ENCODE data around the gene ACSL3.
"Not testable (repeated sequence)": the region's sequence is repeated elsewhere in the genome, so short reads cannot be mapped to it uniquely, and the experiment has no call there.

The ACSL3 gene

DNA sequence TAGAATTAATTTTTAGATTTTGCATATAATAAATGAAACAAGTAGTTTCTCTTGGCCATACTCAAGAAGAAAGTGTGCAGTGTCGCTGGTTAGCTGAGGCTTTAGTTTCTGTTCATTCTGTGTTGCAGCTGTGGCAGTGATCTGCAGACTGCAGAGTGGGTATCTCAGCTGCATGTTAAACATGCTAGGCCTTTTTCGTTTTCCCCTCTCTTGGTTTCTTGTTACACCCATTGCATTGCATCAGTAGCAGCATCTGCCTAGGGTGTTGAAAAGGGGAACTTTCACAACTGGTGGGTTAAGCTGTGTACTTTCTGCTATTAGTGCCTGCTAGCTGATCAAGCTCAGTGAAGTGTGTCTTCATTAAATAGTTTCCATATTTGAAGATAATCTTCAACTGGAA is 51.3 kb downstream of the ACSL3 start:
- DNase-seq (ENCODE audit: low read depth in 2 of 2) = no peak

DNA sequence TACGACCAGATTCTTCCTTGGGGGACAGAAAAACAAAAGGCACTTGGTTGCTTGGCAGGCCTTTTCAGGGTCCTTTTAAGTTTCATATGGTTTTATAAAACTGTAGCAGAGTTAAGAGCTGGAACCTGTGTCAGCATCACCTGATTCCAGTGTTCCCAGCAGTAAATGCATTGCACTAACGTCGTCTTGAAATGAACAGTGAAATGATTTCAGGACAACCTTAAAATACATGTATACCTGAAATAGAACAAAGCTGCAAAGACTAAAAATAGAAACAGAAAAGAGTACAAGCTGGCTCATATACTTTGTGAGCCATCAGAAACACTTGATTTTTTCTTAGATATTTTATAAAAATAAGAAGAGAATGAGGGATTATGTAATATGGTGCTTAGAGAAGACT is 51.9 kb downstream of the ACSL3 start:
- DNase-seq (ENCODE audit: low read depth in 2 of 2) = no peak

DNA sequence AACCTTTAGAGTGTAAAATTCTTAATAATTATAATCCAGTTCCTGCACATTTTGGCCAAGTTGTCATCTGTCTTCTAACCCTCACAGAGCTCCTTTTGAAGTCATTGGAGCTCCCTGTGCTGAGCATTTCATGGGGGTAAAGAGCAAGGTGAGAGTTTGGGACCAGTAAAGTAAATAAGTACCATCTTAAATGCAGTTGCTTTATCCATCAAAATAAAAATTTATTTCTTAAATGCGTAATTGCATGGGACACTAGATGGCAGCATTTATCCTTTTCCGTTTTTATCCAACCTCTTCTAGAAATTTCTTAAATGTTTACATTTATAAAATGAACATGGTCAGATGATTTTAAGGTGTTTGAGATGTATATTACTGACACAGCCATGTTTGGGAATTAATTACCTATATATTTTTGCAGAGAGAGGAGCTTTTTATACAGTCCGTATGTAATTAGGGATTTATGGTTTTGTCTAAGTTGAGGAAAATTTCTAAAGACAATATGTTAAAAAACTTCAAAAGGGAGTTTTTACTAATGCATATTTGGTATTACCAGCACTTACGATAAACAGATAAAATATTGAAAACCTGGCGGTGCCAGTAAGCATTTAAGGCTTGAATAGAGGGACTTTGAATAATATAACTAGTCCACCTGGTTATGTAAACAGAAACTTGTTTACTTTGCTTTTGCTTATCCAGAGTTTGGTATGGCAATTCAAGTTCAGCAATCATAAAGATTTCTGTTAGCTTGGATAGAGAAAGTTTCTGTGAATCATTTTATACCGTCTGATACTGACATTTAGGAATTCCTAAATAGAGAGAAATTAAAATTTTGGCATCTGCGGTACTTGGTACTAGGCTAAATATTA is 54.5 kb downstream of the ACSL3 start:
- DNase-seq (ENCODE audit: low read depth in 2 of 2) = no peak

DNA sequence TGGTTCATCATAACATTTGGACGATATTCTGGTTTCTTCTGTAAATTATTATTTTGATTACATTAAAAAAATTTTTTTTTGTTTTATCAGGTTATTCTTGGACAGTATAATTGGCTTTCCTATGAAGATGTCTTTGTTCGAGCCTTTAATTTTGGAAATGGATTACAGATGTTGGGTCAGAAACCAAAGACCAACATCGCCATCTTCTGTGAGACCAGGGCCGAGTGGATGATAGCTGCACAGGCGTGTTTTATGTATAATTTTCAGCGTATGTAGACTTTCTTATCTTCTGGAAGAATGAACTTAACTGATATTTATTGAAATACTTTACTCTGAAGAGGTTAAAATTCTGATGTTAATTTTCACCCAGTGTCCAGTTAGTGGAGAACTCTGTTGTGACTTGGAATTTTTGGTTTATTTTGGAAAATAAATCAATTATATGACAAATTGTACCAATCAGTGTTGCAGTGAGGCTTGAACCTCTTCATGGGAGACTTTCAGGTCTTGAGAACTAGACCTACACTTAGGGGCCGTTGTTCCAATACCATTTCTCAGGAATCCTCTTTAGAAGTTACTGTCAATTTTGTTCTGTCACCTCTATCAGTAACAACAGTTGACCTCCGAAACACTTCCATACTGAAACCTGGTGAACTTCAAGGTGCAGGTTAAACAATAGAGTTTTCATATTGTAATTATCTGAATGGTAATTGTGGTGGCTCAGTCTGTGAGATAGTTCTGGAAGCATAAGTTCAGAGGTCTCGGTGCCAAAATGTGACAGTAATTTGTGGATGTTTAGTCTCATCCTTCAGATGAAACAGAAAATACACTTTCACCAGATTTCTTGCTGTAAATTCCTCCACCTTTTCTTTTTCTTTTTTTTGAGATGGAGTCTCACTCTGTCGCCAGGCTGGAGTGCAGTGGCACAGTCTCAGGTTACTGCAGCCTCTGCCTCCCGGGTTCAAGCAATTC is 55.7 kb downstream of the ACSL3 start:
- no peak for DNase-seq (ENCODE audit: low read depth in 2 of 2)

DNA sequence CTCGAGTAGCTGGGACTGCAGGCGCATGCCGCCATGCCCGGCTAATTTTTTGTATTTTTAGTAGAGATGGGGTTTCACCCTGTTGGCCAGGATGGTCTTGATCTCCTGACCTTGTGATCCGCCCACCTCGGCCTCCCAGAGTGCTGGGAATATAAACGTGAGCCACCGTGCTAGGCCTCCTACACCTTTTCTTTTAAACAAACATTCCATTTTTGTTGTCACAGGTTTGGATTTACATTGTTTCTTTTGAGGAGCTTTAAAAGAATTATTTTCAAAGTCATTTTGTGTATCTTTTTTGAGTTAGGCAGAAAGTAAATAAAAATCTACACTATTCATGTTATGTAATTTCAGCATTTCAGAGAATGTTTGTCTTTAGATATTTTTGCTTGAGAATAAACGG is 56.4 kb downstream of the ACSL3 start:
- DNase-seq (ENCODE audit: low read depth in 2 of 2) = not testable (repeated sequence)

DNA sequence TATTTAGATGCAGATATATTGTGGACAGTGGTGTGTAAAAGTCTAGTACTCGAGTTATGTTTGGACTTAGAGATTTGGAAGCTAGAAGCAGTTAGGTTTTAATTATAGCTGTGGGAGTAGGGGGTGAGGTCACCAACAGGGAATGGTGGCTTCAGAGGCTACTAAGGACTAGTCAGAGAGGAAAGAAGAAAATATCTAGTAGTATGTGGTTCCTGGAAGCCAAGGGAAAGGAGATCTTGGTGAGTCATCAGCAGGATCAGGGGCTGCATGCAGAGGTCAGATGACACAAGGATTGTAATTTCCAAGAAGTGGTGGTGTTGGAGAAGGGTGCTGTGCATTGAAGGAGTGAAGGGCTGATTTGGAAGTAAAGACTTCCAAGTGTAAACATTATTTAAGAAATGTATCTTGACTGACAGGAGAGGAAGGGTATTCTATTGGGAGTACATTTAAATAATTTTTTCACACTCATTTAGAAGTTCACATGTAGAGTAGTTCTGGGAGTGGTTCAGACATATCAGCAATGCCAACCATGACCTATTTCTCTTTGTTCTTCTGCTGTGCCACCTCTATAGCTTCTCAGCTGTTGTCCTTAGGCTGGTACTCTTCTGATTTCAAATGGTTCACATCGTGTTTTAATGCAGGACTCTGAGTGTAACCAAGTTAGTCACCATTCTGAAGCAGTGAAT is 59.1 kb downstream of the ACSL3 start:
- no peak for DNase-seq (ENCODE audit: low read depth in 2 of 2)

DNA sequence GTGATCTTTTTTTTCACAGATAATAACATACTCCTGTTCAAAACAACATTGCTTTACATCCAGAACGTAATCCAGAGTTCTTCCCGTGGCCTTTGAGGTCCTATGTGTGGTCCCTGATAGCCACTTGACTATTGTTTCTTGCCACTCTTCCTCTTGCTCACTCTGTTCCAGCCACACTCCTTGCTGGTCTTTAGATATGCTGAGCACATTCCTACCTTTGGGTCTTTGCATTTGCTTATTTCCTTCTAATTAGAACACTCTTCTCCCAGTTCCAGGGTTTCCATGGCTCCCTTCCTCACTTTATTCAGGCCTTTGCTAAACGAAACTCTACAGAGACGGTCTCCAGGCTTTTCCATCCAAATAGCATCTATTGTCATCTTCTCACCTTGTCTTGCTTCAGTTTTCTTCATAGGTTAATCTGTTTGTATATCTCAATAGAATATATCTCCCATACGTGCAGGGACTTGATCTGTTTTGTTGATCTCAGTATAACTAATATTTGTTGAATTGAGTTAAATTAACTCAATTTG is 59.9 kb downstream of the ACSL3 start:
- no peak for DNase-seq (ENCODE audit: low read depth in 2 of 2)

DNA sequence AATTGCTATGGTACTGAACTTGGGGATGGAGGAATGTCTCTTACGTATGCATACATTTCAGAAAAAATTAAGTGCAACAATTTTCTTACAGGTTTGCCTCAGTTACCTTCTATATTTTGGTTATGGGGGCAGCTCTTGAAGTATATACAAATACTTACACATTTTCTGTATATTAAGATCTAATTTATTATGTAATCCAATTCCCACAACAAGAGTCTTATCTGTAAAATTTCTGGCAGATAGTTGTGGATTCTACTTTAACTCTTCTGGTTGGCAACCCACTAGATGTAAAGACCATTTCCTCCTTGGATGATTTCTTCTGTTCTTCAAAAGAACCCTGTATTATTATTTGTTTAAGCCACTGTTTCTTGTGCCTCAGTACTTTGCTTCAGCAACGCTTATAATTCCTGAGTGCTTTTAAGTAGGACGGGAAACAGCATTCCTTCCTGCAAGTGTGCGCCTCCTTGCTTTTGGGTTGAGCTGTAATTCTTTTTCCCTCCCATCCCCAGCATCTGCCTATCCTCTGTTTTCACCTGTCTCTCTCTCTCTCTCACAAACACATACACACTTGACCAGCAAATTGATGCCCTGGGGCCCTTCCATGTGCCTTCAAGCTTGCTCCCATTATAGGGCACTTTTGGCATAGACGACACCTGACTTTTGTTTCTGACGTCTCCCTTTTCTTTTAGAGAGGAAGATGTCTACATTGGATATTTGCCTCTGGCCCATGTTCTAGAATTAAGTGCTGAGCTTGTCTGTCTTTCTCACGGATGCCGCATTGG is 61.4 kb downstream of the ACSL3 start:
- DNase-seq (ENCODE audit: low read depth in 2 of 2) = no peak

DNA sequence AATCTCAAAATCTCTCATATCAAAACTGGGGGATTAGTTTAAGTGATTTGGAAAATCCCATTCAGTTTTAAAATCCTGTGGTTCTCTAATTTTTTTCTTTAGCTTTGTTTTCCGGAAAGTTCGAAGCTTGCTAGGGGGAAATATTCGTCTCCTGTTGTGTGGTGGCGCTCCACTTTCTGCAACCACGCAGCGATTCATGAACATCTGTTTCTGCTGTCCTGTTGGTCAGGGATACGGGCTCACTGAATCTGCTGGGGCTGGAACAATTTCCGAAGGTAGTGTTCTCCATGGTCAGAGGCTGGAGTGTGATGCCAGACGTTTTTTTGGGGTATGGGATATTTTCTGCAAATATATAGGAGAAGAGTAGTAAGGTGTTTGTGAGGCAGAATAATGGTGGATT is 66.1 kb downstream of the ACSL3 start:
- DNase-seq (ENCODE audit: low read depth in 2 of 2) = no peak

DNA sequence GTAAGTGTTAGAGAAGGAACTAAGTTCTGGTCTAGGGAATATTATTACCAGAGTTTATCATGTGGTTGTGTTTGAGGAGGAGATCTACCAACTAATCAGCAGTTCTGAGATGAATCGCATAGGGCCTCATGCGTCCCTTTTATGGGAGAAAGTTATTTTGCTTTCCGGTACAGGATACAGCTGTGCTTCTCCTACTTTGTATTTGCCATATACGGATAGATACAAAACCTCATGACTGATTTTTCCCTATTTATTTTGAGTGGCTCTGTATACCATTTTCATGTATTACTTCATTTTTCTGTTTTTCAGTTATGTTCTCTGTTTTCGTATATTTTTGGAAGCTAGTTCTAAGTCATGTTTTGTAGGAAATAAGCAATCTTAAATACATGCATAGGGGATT is 66.8 kb downstream of the ACSL3 start:
- DNase-seq (ENCODE audit: low read depth in 2 of 2) = no peak

DNA sequence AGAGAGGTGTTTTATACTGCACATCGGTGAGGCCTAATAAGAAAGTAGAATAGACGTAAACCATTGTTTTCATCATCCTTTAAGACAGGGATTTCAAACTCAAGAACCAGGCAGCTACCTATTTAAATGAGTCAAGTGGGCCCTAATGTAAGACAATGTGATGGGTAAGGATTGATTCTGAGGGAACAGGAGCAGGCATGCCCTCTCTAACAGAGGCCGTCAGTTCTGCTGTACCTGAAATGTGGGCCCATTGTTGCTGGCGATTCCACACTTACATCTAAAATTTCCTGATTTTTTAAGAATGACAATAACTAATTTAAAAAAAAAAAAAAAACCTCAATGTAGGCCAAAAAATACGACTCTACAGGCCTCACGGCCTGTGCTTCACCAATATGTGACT is 67.5 kb downstream of the ACSL3 start:
- no peak for DNase-seq (ENCODE audit: low read depth in 2 of 2)

DNA sequence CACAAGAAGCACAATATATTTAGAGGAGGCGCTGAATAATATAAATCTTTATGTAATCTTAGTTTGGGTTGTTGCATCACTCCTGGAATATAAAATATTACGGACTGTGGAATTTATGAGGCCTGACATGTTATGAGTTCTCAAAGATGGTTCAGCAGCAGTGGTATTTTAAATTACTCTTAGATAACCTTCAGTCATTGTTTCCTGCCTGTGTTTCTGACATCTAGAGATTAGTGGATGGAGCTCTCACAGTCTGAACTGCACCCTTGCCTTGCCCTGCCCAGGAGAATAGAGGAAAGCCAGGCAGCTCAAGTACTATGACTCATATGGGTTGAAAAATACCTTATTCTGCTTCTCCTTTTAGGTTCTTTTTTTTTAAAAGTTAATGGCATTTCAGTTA is 70.0 kb downstream of the ACSL3 start:
- DNase-seq (ENCODE audit: low read depth in 2 of 2) = no peak

DNA sequence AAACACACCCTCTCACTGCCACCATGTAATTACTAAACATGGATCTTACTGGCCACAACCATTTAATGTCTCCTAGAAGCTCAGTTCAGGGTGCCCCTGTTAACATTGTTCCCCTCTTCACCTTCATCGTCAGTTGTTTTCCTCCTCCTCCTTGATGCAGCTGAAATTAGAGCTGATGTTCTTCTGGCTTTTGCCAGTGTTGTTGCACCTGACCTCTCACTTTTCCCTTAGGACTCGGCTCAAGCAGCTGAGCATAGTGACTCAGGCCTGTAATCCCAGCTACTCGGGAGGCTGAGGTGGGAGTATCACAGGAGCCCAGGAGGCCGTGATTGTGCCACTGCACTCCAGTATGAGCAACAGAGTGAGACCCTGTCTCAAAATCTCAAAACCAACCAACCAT is 70.8 kb downstream of the ACSL3 start:
- DNase-seq (ENCODE audit: low read depth in 2 of 2) = no peak

DNA sequence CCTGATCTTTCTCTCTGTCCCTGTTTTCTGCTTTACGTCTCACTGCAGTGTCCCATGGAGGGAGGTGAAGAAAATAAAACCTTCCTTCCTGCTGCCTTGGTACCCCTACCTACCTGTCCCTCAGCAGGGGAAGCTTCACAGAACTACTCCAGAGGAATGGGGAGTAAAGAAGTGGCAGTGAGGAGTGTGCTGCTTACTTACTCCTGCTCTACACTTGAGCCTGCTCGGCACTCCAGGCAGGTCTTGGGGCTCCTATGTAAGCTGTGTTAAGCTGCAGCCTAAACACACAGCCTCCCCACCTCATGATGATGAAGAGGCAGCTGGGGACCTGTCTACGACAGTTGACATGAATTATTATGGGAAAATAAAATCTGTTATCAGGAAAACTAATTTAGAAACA is 72.6 kb downstream of the ACSL3 start:
- DNase-seq (ENCODE audit: low read depth in 2 of 2) = no peak

DNA sequence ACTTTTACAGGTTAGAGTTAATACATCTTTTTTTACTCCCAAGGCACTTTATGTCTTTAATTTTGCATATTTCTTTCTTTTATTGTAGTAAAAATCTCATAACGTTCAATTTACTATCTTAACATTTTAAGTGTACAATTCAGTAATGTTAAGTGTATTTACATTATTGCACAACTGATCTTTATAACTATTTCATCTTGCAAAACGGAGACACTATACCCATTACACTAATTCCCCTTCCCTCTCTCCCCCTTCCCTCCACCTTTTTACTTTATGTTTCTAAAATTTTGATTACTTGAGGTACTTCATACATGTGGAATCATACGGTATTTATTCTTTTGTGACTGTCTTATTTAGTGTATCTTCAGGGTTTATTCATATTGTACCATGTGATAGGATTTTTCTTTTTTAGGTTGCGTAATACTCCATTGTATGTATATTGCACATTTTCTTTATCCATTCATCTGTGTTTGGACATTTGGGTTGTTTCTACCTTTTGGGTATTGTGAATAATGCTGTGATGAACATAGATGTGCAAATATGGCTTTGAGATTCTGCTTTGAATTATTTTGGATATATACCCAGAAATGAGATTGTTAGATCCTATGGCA is 75.0 kb downstream of the ACSL3 start:
- no peak for DNase-seq (ENCODE audit: low read depth in 2 of 2)

DNA sequence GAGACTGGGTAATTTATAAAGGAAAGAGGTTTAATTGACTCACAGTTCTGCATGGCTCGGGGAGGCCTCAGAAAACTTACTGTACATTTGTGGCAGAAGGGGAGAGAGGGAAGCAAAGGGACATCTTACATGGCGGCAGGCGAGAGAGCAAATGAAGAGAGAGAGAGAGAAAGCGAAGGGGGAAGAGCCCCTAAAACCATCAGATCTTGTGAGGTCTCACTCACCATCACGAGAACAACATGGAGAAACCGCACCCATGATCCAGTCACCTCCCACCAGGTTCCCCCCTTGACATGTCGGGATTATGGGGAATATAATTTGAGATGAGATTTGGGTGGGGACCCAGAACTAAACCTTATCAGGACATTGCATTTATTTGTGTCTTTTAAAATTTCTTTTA is 75.9 kb downstream of the ACSL3 start:
- no peak for DNase-seq (ENCODE audit: low read depth in 2 of 2)

DNA sequence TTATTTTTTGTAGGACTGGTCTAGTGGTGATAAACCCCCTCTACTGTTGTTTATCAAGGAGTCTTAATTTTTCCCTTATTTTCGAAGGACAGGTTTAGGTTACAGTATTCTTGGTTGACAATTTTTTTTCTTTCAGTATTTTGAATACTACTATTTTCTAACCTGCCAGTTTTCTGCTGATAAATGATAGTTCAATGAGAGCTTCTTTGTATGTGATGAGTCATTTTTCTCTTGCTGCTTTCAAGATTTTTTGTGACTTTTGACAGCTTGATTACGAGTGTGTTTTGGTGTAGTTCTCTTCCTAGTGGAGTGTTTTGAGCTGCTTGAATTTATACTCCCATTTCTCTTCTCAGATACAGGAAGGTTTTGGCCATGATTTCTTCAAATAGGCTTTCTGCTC is 77.5 kb downstream of the ACSL3 start:
- DNase-seq (ENCODE audit: low read depth in 2 of 2) = no peak

DNA sequence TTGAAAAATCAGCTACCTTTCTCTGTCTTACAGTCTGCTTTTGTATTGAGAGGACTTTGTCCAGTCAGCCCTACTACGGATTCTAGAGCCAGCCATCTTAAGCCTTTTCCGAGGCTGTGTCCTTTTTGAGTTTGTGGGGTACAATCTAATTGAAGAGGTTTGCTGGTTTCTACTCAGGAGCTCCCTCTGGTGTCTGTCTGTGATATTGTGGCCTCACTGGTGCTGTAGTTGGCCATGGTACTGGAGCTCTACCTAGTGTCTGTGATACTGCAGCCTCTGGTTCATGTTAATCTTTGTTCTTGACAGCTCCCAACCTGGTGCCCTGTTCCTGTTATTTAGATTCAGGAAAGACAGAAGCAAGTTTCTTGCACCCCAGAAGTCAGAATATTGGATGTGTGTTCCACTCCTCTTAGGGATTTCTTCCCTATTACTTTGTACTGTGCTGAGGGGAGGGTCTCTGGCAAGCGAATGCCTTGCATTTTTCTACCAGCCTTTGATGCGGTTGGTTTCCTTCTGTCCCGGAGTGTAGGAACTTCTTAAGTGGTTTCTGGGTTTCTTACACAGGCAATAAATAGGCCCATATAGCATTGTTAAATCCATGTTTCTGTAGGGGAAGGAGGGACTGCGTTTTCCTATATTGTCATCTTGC is 78.5 kb downstream of the ACSL3 start:
- DNase-seq (ENCODE audit: low read depth in 2 of 2) = peak in 1 of 2 donors; percentile 16

DNA sequence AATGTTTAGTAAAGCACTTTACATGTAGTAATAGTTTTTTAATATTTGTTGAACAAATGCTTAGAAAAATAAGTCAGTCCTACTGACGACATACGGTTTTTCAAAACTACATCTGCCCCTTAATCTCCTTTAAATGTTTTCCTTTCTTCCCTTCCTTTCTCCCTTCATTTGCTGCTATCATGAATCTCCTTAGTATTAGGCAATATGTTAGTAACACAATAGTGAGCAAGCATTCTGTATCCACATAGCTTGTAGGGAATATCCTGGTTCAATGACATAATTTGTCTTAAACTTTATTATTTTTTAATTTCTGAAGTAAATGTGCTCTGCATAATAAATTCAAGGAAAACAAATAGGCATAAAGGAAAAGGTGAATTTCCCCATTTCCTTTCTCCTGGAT is 79.1 kb downstream of the ACSL3 start:
- DNase-seq (ENCODE audit: low read depth in 2 of 2) = no peak

DNA sequence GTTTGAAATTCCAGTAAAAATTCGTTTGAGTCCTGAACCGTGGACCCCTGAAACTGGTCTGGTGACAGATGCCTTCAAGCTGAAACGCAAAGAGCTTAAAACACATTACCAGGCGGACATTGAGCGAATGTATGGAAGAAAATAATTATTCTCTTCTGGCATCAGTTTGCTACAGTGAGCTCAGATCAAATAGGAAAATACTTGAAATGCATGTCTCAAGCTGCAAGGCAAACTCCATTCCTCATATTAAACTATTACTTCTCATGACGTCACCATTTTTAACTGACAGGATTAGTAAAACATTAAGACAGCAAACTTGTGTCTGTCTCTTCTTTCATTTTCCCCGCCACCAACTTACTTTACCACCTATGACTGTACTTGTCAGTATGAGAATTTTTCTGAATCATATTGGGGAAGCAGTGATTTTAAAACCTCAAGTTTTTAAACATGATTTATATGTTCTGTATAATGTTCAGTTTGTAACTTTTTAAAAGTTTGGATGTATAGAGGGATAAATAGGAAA is 80.7 kb downstream of the ACSL3 start:
- no peak for DNase-seq (ENCODE audit: low read depth in 2 of 2)

Measured in stimulated activated CD8-positive, alpha-beta memory T cell treated with anti-CD3 and anti-CD28 coated beads, Interleukin-2, amount 100 ng/mL, for 1 hour (primary cell).